Measurements from ENCODE around the gene HMGB2. TPM values are rescaled to one million over a fixed set of nuclear protein-coding genes. Genes with fewer than 3 reads are reported as not detected.
A peak's percentile ranks its signal among the peaks of the same experiment; 100 is the strongest.

Gene HMGB2
- total RNA-seq (2014; rRNA removed; shearing (Covaris generic)): 270 and 334 TPM in 2 replicates

- in situ Hi-C loops (cut with HindIII; ENCODE audit: low sequenced_read_pairs): no loop called here
- peak; percentile 100 for DNase-seq (ENCODE audit: low spot score)
These were observed at the start of gene HMGB2 for GRCh38 chr4:173334085-173334890. Gene HMGB2, minus strand, starts transcription at chr4:173334358. Its CDS starts 709 bp downstream, at chr4:173333649.

DNA sequence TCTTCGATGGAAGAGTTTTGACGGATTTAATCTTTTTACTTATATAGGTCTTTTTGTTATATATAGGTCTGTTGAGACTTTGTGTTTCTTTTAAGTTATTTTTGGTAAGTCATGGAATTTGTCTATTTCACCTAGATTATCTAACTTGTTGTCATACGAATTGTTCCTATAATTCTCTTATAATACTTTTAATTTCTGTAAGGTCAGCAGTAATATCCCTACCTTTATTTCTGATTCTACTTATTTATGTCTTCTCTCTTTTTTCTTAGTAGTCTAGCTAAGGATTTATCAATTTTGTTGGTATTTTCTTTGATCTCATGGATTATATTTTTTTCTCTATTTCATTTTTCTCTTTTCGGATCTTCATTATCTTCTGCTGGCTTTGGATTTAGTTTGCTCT lies 48.2 kb upstream of the HMGB2 start:
- no peak for DNase-seq (ENCODE audit: low spot score)
- in situ Hi-C loops (cut with HindIII; ENCODE audit: low sequenced_read_pairs): no loop called here

DNA sequence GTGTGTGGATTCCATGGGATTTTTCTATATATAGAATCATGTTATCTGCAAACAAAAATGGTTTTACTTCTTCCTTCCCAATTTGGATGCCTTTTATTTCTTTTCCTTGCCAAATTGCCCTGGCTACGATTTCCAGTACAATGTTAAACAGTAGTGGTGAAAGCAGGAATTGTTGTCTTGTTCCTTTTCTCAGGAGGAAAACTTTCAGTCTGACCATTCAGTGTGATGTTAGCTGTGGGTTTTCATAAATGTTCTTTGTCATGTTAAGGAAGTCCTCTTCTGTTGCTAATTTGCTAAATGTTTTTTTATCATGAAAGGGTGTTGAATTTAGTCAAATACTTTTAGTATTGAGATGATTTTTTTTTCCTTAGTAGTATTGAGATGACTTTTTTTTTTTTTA lies 47.5 kb upstream of the HMGB2 start:
- DNase-seq (ENCODE audit: low spot score): no peak
- in situ Hi-C loops (cut with HindIII; ENCODE audit: low sequenced_read_pairs): no loop called here

DNA sequence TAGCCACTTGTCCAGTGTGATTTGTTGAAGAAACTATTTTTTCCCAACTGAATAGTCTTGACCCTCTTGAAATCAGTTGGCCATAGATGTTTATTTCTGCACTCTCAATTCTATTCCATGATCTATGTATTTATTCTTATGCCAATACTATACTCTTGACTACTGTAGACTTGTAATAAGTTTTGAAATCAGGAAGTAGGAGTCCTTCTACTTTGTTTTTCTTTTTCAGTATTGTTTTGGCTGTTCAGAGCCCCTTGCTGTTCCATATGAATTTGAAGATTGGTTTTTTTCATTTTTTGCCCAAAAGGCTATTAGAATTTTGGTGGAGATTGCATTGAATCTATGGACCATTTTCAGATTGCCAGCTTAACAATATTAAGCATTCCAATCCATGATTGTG lies 46.8 kb upstream of the HMGB2 start:
- in situ Hi-C loops (cut with HindIII; ENCODE audit: low sequenced_read_pairs): no loop called here
- no peak for DNase-seq (ENCODE audit: low spot score)

DNA sequence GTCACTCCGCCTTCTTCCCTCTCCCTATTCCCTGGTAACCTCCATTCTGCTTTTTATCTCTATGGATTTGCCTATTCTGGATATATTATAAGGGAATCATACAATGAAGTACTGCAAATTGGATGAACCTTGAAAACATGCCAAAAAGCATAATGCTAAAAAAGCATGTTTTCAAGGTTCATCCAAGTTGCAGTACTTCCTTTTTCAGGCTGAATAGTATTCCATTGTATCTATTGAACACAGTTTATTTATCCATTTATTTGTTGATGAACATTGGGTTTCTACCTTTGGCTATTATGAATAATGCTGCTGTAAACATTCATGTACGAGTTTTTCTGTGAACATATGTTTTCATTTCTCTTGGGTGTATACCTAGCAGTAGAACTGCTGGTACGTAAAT lies 45.8 kb upstream of the HMGB2 start:
- in situ Hi-C loops (cut with HindIII; ENCODE audit: low sequenced_read_pairs): no loop called here
- no peak for DNase-seq (ENCODE audit: low spot score)

- no peak for DNase-seq (ENCODE audit: low spot score)
These were observed 40.4 kb upstream of the HMGB2 start for GRCh38 chr4:173374588-173374987.

GRCh38 chr4:173371292-173372192 lies 37.4 kb upstream of the HMGB2 start:
- DNase-seq (ENCODE audit: low spot score): peak; percentile 85
- in situ Hi-C loops (cut with HindIII; ENCODE audit: low sequenced_read_pairs): no loop called here

More at GRCh38 chr4:173374588-173374987, 40.4 kb upstream of the HMGB2 start:
- in situ Hi-C loops (cut with HindIII; ENCODE audit: low sequenced_read_pairs): no loop called here

GRCh38 chr4:173370477-173371291 lies 36.5 kb upstream of the HMGB2 start, which contains the start of gene SAP30:
Gene SAP30, plus strand, starts transcription at chr4:173370954. Its CDS starts 229 bp downstream, at chr4:173371183.
- in situ Hi-C loops (cut with HindIII; ENCODE audit: low sequenced_read_pairs): no loop called here
- peak; percentile 98 for DNase-seq (ENCODE audit: low spot score)

GRCh38 chr4:173370130-173370476 lies 35.9 kb upstream of the HMGB2 start:
- DNase-seq (ENCODE audit: low spot score): no peak
- in situ Hi-C loops (cut with HindIII; ENCODE audit: low sequenced_read_pairs): no loop called here

GRCh38 chr4:173367946-173368345 lies 33.8 kb upstream of the HMGB2 start:
- DNase-seq (ENCODE audit: low spot score): no peak
- in situ Hi-C loops (cut with HindIII; ENCODE audit: low sequenced_read_pairs): no loop called here

GRCh38 chr4:173367285-173367684 lies 33.1 kb upstream of the HMGB2 start:
- peak; percentile 28 for DNase-seq (ENCODE audit: low spot score)
- in situ Hi-C loops (cut with HindIII; ENCODE audit: low sequenced_read_pairs): no loop called here

GRCh38 chr4:173365359-173365996 lies 31.3 kb upstream of the HMGB2 start:
- in situ Hi-C loops (cut with HindIII; ENCODE audit: low sequenced_read_pairs): no loop called here
- DNase-seq (ENCODE audit: low spot score): no peak

DNA sequence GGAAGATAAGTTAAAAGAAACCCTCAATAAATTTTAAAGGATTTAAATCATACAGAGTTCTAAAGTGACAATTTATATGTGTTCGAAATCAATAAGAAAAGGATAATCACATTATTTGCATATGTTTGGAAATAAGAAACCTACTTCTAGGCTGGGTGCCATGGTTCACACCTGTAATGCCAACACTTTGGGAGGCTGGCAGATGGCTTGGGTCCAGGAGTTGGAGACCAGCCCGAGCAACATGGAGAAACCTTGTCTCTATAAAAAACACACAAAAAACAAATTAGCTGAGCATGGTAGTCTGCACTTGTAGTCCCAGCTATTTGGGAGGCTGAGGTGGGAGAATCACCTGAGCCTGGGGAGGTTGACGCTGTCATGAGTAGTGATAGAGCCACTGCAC lies 28.5 kb upstream of the HMGB2 start:
- DNase-seq (ENCODE audit: low spot score): peak; percentile 67
- in situ Hi-C loops (cut with HindIII; ENCODE audit: low sequenced_read_pairs): no loop called here

GRCh38 chr4:173360587-173361221 lies 26.5 kb upstream of the HMGB2 start:
- no peak for DNase-seq (ENCODE audit: low spot score)
- in situ Hi-C loops (cut with HindIII; ENCODE audit: low sequenced_read_pairs): no loop called here

GRCh38 chr4:173357939-173358338 lies 23.8 kb upstream of the HMGB2 start:
- DNase-seq (ENCODE audit: low spot score): no peak
- in situ Hi-C loops (cut with HindIII; ENCODE audit: low sequenced_read_pairs): no loop called here

DNA sequence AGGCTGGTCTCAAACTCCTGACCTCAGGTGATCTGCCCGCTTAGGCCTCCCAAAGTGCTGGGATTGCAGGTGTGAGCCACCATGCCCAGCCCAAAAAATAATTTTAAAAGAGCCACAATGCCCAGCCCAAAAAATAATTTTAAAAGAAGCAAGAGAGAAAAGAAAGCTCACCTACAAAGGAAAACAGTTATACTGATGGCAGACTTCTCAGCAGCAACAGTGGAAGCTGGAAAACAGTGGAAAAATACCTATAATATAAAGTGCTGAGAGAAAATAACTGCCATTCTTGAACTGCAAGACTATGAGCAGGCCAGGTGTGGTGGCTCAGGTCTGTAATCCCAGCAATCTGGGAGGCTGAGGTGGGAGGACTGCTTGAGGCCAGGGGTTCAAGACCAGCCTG lies 13.3 kb upstream of the HMGB2 start:
- in situ Hi-C loops (cut with HindIII; ENCODE audit: low sequenced_read_pairs): no loop called here
- DNase-seq (ENCODE audit: low spot score): no peak

DNA sequence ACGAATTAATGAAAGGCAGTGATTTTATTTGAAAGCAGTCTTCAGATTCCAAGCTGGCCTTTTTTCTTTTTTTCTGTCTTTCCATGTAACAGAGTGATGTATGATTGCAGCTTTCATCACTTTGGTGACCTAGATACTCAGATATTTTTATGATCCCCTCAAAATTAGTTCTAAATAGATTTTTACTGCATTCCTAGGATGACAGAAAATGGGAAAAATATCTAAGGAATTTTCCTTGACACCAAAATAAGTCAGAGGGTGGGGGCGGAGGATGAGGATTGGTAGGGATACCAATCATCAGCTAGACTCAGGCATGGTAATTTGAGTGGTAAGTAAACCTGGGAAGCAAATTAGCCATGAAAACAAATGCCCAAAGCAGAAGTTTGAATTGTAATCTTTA lies 11.9 kb upstream of the HMGB2 start:
- no peak for DNase-seq (ENCODE audit: low spot score)
- in situ Hi-C loops (cut with HindIII; ENCODE audit: low sequenced_read_pairs): no loop called here

DNA sequence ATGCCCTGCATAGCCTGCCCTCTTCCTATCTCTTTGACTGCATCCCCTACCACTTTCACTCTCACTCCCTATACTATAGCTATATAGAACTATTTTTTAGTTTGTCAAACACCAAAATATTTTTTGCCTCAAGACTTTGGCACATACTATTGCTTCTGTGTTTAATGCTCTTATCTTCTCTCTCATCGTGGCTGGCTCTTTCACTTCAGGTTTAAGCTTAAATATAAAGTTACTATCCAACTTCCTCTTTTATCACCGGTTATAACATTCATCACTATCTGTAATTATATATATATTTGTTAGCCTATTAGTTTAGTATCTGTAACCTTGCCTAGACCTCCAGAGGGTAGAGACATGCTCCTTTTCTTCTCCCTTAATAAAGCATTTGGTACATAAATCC lies 11.5 kb upstream of the HMGB2 start:
- DNase-seq (ENCODE audit: low spot score): no peak
- in situ Hi-C loops (cut with HindIII; ENCODE audit: low sequenced_read_pairs): no loop called here

All from G401 (cell line).